Stimulated activated CD8-positive, alpha-beta memory T cell treated with anti-CD3 and anti-CD28 coated beads, Interleukin-7, amount 100 ng/mL, for 4 hours (primary cell): ENCODE measurements around the gene CALB2.

ENCODE experiments used
- DNase-seq, 2 donors: peaks; one replicate each; pipeline ENCODE4 v3.0.0-alpha.2; 2020; ENCODE audit warnings: low read depth in 2 of 2

Gene CALB2

DNA sequence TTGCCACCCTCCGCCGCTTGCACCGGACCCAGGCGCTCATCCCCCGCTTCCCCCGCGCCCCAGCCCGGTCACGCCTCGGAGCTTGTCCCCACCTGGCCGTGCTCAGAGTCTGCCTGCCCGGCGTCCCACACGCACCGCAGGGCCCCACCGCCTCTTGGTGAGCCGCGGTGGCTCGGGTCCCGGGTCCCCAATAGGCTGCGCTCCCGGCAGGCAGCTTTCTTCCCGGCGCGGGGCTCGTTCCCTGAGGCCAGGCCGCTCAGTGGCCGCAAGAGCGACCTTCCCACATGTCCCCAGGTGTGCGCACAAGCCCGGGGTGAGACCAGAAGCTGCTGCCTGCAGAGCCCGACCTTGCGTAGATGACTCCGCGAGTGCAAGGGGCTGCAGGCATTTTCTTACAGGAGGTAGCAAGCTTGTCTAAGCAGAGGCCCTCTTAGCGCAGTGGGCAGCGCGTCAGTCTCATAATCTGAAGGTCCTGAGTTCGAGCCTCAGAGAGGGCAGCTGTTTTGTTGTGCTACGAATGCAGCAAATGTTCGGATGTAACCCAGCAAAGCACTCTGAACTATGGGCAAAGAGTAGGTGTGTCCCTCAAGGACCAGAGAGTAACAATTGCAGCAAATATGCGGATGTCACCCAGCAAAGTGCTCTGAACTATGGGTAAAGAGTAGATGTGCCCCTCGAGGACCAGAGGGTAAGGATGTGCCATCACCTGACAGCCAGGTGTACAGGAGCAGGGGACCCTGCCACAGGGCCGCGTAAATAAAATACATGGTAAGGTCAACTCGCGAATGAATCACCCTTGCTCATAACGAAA is 67.8 kb downstream of the CALB2 start:
- no peak for DNase-seq

DNA sequence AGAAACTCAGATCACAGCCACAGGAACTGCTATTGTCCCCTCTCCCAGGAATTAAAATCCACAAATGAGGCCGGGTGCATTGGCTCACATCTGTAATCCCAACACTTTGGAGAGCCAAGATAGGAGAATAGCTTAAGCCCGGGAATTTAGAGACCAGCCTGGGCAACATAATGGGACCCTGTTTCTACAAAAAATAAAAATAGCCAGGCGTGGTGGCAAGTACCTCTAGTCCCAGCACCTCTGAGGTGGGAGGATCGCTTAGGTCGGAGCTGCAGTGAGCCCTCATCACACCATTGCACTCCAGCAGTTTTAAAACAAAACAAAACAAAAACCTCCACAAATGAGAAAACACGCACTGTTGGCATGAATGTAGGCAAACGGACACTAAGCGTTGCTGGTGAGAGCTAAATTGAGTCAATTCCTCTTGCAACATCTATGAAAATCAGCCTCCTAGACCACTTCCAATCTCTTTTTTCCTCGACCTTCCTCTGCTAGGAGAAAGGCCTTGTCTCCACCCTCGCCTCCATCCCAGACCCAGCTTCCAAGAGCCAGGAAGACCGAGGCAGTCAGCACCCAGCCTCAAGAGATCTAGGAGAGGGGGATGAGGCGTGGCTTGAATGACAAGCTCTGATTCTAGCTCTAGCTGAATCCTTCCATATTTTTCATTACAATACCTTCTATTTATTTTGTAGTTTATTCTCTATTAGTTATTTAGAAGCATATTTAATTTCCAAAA is 68.5 kb downstream of the CALB2 start:
- no peak for DNase-seq

GRCh38 chr16:71428385-71428784 is 69.9 kb downstream of the CALB2 start:
- DNase-seq, result no peak

DNA sequence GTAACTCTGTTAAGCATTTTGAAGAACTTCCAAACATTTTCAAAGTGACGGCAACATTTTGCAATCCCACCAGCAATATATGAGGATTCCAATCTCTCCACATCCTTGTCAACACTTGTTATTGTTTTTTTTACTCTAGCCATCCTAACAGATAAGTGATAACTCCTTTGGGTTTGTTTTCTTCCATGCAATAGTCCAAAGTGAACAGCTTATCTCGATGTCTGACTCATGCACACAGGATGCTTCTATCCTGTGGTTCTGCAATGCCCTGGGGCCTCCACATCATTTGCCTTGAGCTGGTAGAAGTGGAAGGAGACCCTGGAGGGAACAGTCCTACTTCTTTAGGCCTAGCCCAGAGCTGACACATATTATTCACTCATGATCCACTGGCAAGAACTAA is 70.4 kb downstream of the CALB2 start:
- DNase-seq, result no peak

DNA sequence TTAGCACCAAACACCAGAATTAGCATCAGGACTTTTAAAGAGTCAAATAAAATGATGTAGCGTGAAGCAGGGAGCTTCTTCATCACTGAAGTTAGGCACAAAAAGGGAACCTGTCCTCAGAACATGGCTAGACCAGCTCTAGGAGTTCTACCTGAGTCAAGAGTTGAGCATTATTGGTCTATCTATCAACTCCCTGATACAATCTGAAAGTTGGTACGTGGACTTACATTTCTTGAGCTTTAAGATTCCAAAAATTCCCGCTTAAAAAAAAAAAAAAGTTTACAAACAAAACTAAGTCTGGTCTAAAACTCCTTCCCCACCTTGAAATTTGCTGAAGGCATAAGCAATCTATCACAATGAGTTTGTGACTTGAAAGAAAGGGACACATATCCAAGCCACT is 71.1 kb downstream of the CALB2 start:
- DNase-seq, result no peak

GRCh38 chr16:71430744-71431143 is 72.2 kb downstream of the CALB2 start:
- no peak for DNase-seq

DNA sequence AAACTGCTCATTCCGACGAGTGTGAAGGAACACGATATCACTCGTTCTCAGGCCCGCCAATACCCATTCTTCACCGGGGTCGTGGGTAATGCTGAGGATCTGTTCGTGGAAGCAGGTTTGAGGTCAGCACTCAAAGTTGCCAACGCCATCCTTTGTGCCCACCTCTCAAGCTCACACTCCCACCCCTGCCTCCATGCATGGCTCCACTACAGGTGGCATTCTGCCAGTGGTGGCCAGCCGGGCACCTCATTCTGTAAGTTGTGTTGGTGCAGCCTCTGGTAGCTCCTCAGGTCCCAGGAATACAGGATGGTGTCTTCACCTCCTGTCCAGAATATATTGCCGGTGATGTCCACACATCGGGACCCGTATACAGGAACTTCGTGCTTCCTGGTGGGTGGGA is 72.7 kb downstream of the CALB2 start:
- no peak for DNase-seq

- no peak for DNase-seq
Measured at GRCh38 chr16:71431991-71432390, 73.5 kb downstream of the CALB2 start.

DNA sequence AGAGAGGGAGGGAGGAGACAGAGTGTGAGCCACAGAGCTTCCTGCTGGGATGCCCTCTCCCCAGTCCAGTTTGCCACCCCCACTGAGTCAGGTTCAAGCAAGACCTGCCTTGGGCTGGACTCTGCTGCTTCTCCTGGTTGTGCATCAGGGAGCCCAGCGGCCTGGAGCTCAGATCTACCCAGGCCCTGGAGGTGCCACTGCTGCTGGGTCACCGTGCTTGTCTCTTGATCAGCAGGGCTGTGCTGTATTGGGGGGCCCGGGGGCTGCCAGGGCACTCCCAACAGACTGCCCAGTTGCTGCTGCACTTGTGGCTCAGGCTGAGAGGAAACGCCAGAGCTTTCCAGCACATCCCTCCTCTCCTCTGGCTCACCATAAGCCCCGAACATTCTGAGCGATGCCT is 74.4 kb downstream of the CALB2 start:
- DNase-seq, result no peak

GRCh38 chr16:71436473-71436872 is 78.0 kb downstream of the CALB2 start:
- no peak for DNase-seq

- DNase-seq, result no peak
Measured at GRCh38 chr16:71439523-71439922, 81.0 kb downstream of the CALB2 start.
